GM19468 (cell line): ENCODE data around the gene TMEM63C.
"Not testable (repeated sequence)": the region's sequence is repeated elsewhere in the genome, so short reads cannot be mapped to it uniquely, and the experiment has no call there.

ENCODE experiments used
- ATAC-seq: cut with Tn5 transposase; IDR thresholded peaks from one replicate; pipeline ENCODE4 v1.9.1; 2021; ENCODE audit warnings: mild to moderate bottlenecking, moderate library complexity, moderate number of reproducible peaks; ENCODE audit not compliant: unreplicated experiment; ENCODE audit errors: extremely low read depth

The TMEM63C gene

DNA sequence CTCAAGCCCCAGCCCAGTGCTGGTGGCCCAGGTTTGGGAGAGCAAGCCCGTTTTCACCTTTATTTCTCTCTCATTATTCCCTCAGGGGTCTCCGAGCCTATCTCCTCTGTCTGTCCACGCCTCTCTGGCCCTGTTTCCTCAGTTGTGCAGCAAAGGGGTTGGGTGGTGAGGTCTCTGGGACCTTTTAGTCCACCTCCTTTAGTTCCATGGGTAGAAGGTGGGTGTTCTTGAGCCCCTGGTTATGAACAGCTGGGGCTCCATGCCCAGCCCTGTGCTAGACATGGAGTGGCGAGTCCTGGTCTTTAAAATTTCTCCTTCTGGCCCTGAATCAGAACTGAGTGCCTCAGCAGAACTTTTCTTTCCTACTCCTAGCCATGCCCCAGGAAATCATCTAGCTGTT lies 90.7 kb downstream of the TMEM63C start:
- ATAC-seq, result no peak

GRCh38 chr14:77273796-77274195 lies 92.2 kb downstream of the TMEM63C start:
- no peak for ATAC-seq

GRCh38 chr14:77275041-77275580 lies 93.5 kb downstream of the TMEM63C start:
- no peak for ATAC-seq

- ATAC-seq, result no peak
Measured at GRCh38 chr14:77275601-77276017, 94.0 kb downstream of the TMEM63C start.

- ATAC-seq, result no peak
Measured at GRCh38 chr14:77276295-77276935, 94.8 kb downstream of the TMEM63C start.

GRCh38 chr14:77276959-77277358 lies 95.4 kb downstream of the TMEM63C start:
- ATAC-seq, result no peak

- ATAC-seq, result no peak
Measured at GRCh38 chr14:77278461-77279230, 97.0 kb downstream of the TMEM63C start.

GRCh38 chr14:77279719-77280118 lies 98.1 kb downstream of the TMEM63C start:
- no peak for ATAC-seq

DNA sequence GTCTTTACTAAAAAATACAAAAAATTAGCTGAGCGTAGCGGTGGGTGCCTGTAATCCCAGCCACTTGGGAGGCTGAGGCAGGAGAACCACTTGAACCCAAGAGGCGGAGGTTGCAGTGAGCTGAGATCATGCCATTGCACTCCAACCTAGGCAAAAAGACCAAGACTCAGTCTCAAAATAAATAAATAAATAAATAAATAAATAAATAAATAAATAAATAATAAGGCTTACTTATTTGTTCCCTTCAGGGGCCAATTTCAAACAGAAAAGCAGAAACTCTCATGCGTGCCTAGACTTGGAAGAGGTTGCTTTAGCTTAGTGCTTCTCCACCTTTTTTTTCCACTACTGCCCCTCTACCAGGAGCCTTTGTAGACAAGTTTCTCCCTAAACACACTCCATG lies 99.3 kb downstream of the TMEM63C start:
- not testable (repeated sequence) for ATAC-seq

DNA sequence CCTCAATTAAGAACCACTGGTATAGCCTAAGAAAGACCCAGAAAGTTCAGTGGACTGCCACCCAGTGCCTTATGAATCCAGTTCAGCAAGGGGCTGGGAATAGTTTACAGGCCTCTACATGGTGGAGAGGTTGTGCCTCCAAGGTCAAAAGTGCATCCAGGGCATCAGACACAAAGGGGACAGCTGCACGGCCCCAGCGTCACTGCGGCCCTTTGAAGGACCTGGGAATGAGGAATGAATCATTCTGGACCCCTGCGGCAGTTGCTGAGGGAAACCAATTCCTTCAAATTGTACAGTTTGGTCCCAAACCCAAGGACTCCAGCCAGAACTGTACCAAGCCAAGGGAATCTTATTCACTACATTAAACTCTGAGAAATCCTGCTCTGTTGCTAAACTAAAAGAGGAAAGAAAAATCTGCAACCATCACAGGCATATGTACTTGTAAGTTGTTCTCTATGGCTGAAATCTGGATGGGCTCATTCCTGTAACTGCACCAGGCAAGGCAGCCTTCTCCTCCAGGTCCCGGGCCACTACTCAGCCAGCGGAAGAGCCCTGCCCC lies 100.3 kb downstream of the TMEM63C start:
- ATAC-seq, result no peak

- ATAC-seq, result no peak
Measured at GRCh38 chr14:77284066-77284465, 102.5 kb downstream of the TMEM63C start.

- no peak for ATAC-seq
Measured at GRCh38 chr14:77284466-77284865, 102.9 kb downstream of the TMEM63C start.

GRCh38 chr14:77286576-77286975 lies 105.0 kb downstream of the TMEM63C start:
- ATAC-seq, result no peak

GRCh38 chr14:77290705-77291104 lies 109.1 kb downstream of the TMEM63C start:
- no peak for ATAC-seq

DNA sequence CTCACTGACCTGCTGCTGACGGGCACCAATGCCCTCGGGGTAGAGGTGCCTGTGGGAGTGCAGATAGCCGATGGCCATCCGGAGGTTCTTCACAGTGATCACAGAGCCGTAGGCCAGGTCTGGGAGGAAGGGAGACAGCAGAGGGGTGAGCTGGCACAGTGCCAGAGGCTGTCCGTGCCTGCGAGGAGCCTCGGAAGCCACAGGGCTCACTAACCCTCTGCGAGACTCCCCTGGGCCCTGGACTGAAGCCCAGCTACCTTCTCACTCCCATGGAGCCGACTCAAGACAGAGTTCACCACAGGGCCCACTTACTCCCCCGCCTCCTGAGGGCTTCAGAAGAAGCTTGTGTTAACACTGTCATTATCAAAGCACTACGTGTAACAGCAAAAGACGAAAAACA lies 114.6 kb downstream of the TMEM63C start:
- no peak for ATAC-seq

- no peak for ATAC-seq
Measured at GRCh38 chr14:77296906-77297305, 115.3 kb downstream of the TMEM63C start.

GRCh38 chr14:77299771-77300170 lies 118.2 kb downstream of the TMEM63C start:
- no peak for ATAC-seq

GRCh38 chr14:77301103-77301502 lies 119.5 kb downstream of the TMEM63C start:
- ATAC-seq, result no peak

- ATAC-seq, result no peak
Measured at GRCh38 chr14:77302926-77303325, 121.3 kb downstream of the TMEM63C start.

- no peak for ATAC-seq
Measured at GRCh38 chr14:77303417-77304156, 122.0 kb downstream of the TMEM63C start.

DNA sequence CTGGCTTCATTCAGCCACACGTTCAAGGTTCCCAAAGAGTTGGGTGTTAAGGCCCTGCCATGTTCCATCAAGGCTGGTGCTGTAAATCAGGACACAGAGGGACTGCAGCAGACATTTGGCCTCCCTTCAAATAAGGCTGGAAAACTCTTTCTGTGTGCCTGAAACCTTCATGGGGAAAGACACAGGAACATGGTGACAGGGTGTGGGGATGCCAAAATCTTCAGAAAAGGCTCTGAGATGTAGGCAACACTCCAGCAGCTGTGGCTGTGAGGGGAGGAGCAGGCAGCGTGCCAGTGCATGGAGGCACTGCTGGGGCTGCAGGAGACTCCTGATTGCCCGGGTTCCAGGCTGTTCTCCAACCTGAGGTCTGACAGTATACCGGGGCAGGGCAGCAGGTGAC lies 124.1 kb downstream of the TMEM63C start:
- no peak for ATAC-seq
